Loucy (cell line): ENCODE data around the gene CXCL14.

Experiments used
- EZH2phosphoT487 ChIP-seq: fragments of 200-600 bp; IDR thresholded peaks from 2 replicates; pipeline ENCODE4 v1.6.1; 2018; ENCODE audit warnings: antibody characterized with exemption, mild to moderate bottlenecking, moderate library complexity, borderline replicate concordance
- TF ChIP-seq, protein P1 (sequence below): fragments of 200-600 bp; sonication (generic); conservative IDR thresholded peaks from 2 replicates; pipeline ENCODE4 v1.5.1; 2014; ENCODE audit warnings: mild to moderate bottlenecking, antibody characterized with exemption, low read length

DNA sequence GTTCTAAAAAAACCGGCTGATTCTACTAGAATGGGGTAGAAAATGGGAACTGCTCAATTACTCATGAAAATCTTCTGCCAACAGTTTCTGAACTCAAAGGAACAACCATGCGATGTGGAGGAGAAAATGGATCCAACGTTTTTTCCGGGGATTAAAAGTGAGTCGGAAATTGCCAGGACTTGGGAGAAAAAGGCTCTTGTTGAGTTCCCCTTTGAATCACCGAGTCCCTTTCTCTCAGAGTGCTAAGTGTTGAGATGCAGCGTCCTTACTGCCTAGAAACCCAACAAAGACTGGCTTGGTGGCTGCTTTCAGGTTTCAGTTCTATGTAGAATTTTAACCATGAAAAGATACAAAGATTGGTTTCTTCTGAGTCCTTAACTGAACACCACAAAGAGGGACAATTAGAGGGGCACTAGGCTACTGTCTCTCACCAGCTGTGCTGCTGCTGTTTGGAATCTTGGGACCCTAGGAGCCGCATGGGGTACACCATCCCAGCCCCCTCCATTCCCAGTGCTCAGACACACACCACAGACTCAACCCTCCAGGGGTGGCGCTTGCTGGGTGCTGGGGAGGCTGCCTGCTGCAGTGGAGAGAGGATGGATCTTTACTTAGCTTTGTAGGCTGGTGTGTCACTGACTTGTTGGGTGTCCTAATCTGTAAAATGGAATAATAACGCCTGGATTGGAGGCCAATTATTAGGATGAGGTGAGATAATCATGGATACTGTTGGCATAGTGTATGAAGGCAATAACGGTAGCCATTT is 21.5 kb downstream of the CXCL14 start:
- TF ChIP-seq, protein P1, sequence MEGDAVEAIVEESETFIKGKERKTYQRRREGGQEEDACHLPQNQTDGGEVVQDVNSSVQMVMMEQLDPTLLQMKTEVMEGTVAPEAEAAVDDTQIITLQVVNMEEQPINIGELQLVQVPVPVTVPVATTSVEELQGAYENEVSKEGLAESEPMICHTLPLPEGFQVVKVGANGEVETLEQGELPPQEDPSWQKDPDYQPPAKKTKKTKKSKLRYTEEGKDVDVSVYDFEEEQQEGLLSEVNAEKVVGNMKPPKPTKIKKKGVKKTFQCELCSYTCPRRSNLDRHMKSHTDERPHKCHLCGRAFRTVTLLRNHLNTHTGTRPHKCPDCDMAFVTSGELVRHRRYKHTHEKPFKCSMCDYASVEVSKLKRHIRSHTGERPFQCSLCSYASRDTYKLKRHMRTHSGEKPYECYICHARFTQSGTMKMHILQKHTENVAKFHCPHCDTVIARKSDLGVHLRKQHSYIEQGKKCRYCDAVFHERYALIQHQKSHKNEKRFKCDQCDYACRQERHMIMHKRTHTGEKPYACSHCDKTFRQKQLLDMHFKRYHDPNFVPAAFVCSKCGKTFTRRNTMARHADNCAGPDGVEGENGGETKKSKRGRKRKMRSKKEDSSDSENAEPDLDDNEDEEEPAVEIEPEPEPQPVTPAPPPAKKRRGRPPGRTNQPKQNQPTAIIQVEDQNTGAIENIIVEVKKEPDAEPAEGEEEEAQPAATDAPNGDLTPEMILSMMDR, result no peak
- no peak for TF ChIP-seq EZH2phosphoT487
